Immature natural killer cell (primary cell): ENCODE measurements around the gene CIDEC. TPM values are rescaled to one million over a fixed set of nuclear protein-coding genes. Genes with fewer than 3 reads are reported as not detected.
A peak's percentile ranks its signal among the peaks of the same experiment; 100 is the strongest.
"Not testable (repeated sequence)": the region's sequence is repeated elsewhere in the genome, so short reads cannot be mapped to it uniquely, and the experiment has no call there.

Source experiments
- DNase-seq, 3 donors: peaks; one replicate each; pipeline ENCODE4 v3.0.0; 2022; ENCODE audit warnings: mixed read lengths in 1 of 3
- H3K27ac Mint-ChIP-seq, 6 donors: one replicate each; pipeline ENCODE4 v1.8.0; 2020; ENCODE audit warnings: mixed read lengths in 6 of 6, mild to moderate bottlenecking in 5 of 6, inconsistent platforms in 4 of 6, moderate library complexity in 3 of 6
- H3K27me3 Mint-ChIP-seq, 3 donors: one replicate each; pipeline ENCODE4 v1.8.0; 2020 to 2021; ENCODE audit warnings: low read depth in 3 of 3, mild to moderate bottlenecking in 3 of 3, mixed read lengths in 3 of 3, moderate library complexity in 3 of 3, inconsistent platforms in 1 of 3
- H3K36me3 Mint-ChIP-seq, 3 donors: one replicate each; pipeline ENCODE4 v1.8.0; 2020; ENCODE audit warnings: mixed read lengths in 3 of 3, inconsistent platforms in 2 of 3, mild to moderate bottlenecking in 2 of 3
- H3K4me1 Mint-ChIP-seq, 2 donors: one replicate each; pipeline ENCODE4 v1.8.0; 2020; ENCODE audit warnings: inconsistent platforms in 2 of 2, mild to moderate bottlenecking in 2 of 2, mixed read lengths in 2 of 2, moderate library complexity in 1 of 2
- H3K4me3 Mint-ChIP-seq, 5 donors: one replicate each; pipeline ENCODE4 v1.8.0; 2020; ENCODE audit warnings: mild to moderate bottlenecking in 5 of 5, mixed read lengths in 5 of 5, inconsistent platforms in 3 of 5, moderate library complexity in 3 of 5
- H3K9me3 Mint-ChIP-seq, 6 donors: one replicate each; pipeline ENCODE4 v1.8.0; 2020; ENCODE audit warnings: mild to moderate bottlenecking in 6 of 6, mixed read lengths in 6 of 6, inconsistent platforms in 4 of 6, moderate library complexity in 3 of 6
- polyA plus RNA-seq, 3 donors: library from polyadenylated mRNA; unstranded; fragments of 300-500 nt; fragmentation: Illumina TruSeq; gene quantifications; one replicate each; pipeline ENCODE4 v1.2.3, GENCODE V29; 2021

CIDEC gene
- polyA plus RNA-seq, 3 donors from 2014 or later: not detected

DNA sequence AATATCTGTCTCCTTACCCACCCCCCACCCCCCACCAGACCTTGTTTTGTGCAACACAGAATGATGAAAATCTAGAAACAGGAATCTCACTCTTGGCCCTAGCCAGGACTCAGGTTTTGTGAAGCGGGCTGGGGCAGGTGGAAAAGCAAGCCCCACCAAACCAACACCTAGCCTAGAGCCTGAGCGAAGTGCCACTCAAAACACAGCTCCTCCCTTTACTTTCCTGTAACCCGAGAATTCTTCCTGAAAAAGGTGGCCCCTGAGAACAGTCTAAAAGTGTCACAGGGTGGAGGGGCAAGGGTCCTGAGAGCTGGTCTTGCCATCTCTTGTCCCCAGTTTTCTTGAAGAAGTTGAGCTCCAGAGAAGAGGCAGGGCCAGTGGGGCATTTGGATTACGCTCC is 18.9 kb downstream of the CIDEC start:
- DNase-seq: no peak
- Mint-ChIP-seq H3K9me3 (no peaks in the 10 kb centered on the region), H3K36me3 (no peaks in the 10 kb centered on the region), H3K27ac (peak overlapping the region; percentile 89 to 99 (median 96)), H3K27me3 (peaks cover 3 to 4% (median 3%) of the 10 kb centered on the region in 3 donors), H3K4me1 (peaks cover 51 to 54% of the 10 kb centered on the region in 2 donors), H3K4me3 (peak overlapping the region; percentile 25 to 80 (median 72))

DNA sequence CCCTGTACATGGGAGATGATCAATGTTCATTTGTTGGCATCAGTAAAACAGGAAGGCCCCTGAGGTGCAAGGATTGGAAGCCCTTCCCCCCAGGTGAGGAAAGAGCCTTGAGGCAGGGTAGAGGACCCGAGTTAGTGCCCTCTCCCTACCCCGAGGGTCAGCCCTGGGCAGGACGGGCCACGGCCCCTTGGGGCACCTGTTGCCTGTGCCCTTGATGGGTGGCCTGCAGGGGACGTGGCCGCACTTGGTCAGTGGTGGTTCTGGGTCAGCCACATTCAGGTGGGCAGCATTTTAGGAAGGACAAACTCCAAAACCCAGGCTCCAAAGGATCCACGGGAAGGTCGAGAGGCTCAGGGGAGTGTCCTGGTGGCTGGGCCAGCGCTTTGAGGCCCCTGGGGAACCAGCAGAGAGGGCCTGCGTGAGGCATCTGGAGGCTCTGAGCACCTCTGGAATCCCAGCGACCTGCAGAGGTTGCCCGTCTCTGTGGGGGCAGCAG is 20.5 kb downstream of the CIDEC start:
- Mint-ChIP-seq H3K36me3 (no peaks in the 10 kb centered on the region), H3K27ac (peak overlapping the region in 5 of 6 donors; percentile 9 to 91 (median 86))

DNA sequence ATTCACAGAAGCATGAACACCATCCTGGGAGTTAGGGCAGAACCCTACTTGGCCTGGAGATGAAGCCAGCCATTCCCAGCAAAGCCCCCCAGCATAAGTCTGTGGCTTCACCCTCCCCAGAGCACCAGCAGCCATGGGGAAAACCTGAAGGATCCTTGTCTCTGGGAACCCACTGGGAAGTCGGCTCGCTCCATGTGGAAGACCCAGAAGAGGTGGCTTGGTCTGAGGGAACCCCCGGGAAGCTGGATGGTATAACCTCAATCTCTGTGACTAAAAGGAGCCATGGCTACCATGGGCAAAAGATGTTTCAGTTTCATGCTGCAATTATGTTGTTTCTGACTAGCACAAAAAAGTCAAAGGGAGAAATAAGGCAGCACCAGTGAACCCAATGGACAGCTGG is 24.5 kb downstream of the CIDEC start:
- Mint-ChIP-seq H3K9me3 (no peaks in the 10 kb centered on the region), H3K36me3 (no peaks in the 10 kb centered on the region), H3K4me3 (peak overlapping the region in 3 of 5 donors; percentile 36 to 83 (median 73)), H3K27ac (peak overlapping the region in 4 of 6 donors; percentile 59 to 77 (median 65)), H3K27me3 (peaks cover 2 to 3% (median 3%) of the 10 kb centered on the region in 3 donors), H3K4me1 (peaks cover 56 to 57% of the 10 kb centered on the region in 2 donors)
- DNase-seq: no peak

More for the DNA sequence above, 20.5 kb downstream of the CIDEC start:
- H3K9me3 Mint-ChIP-seq: no peaks in the 10 kb centered on the region
- peaks cover 3 to 4% (median 3%) of the 10 kb centered on the region in 3 donors for H3K27me3 Mint-ChIP-seq
- no peak for DNase-seq
- H3K4me1 Mint-ChIP-seq: peaks cover 63 to 67% of the 10 kb centered on the region in 2 donors
- peak overlapping the region in 1 of 5 donors; percentile 61 for H3K4me3 Mint-ChIP-seq

DNA sequence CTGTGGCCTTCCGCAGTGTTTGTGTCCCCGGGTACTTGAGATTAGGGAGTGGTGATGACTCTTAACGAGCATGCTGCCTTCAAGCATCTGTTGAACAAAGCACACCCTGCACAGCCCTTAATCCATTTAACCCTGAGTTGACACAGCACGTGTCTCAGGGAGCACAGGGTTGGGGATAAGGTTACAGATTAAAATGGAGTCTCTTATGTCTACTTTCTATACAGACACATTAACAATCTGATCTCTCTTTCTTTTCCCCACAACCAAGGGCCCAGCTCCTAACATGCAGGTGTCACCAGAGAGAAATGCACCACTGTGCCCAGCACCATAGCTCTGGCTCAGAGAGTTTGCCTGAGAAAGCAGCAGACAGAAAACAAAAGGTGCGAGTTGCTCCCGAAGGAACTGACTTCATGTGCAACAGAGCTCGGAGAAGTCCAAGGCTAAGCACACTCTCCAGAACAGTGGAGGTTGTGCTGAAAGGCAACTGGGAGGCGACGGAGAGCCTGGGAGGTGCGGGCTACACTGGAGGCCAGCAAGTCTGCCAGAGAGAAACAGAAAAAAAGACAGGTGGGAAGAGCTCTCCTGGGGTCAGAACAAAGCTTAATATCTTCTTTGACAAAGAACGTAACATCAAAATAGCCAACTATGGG is 25.6 kb downstream of the CIDEC start:
- Mint-ChIP-seq H3K4me3 (peak overlapping the region in 3 of 5 donors; percentile 26 to 46 (median 36)), H3K4me1 (peaks cover 48 to 50% of the 10 kb centered on the region in 2 donors)
- not testable (repeated sequence) for H3K27me3 Mint-ChIP-seq, H3K27ac Mint-ChIP-seq, H3K9me3 Mint-ChIP-seq, DNase-seq, H3K36me3 Mint-ChIP-seq

DNA sequence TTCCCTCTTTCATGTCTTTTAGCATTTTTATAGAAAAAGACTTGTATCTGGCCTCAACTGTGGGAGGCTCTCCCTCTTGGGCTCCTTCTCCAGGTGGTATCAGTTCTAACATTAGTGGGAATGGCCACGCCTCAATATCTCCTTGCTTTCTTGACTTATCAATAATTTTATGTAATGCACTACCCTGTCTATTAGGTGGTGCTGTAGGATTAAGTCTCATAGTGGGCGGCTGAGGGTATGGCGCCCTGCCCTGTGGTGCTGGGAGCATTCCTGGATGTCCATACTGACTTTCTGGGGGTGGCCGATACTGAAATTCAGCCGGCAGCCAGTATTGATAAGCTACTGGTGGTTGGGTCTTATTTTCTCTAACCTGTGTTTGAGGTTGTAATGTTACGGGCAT is 27.5 kb downstream of the CIDEC start:
- Mint-ChIP-seq H3K9me3 (no peaks in the 10 kb centered on the region), H3K36me3 (no peaks in the 10 kb centered on the region), H3K27me3 (peaks cover 0 to 3% (median 2%) of the 10 kb centered on the region in 3 donors), H3K4me1 (peaks cover 32 to 39% of the 10 kb centered on the region in 2 donors), H3K27ac (no peak overlapping the region), H3K4me3 (no peak overlapping the region)
- DNase-seq: no peak

DNA sequence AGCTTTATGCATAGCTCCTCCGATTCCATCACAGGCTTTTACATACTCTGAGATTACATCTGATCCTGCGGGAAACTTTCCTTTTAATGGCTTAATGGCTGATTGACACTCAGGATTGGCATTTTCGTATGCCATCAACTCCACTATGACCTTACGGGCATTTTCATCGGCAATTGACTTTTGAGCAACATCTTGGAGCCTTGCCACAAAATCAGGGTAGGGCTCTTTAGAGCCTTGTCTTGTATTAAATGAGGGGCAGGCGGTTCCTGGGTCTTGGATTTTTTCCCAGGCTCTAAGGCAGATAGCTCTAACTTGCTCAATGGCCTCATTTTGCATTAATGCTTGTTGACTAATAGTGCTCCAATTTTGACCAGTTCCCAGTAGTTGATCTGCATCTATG is 28.1 kb downstream of the CIDEC start:
- not testable (repeated sequence) for H3K27me3 Mint-ChIP-seq, H3K9me3 Mint-ChIP-seq, H3K4me3 Mint-ChIP-seq, DNase-seq, H3K36me3 Mint-ChIP-seq
- Mint-ChIP-seq H3K4me1 (peaks cover 31 to 36% of the 10 kb centered on the region in 2 donors), H3K27ac (peak overlapping the region in 1 of 6 donors; percentile 45)

DNA sequence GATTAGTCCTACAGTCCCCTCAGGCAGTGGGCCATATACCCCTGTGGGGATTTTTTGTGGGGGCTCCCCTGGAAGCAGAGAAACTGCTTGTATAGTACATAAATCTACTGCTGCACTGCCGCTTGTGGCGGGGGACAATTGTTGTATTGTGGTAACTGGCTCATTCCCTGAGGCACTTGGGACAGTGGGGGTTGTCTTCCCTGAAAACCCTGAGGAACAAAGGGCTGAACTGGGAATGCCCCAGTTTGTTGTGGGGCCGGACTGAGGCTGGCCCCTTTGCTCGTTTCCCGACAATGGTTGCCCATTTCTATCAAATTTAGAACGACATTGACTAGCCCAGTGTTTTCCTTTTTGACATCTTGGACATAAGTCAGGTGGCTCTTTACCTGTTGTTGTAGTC is 28.7 kb downstream of the CIDEC start:
- not testable (repeated sequence) for H3K27ac Mint-ChIP-seq, H3K4me3 Mint-ChIP-seq, H3K9me3 Mint-ChIP-seq, H3K36me3 Mint-ChIP-seq, DNase-seq, H3K27me3 Mint-ChIP-seq
- H3K4me1 Mint-ChIP-seq: peaks cover 25 to 30% of the 10 kb centered on the region in 2 donors

DNA sequence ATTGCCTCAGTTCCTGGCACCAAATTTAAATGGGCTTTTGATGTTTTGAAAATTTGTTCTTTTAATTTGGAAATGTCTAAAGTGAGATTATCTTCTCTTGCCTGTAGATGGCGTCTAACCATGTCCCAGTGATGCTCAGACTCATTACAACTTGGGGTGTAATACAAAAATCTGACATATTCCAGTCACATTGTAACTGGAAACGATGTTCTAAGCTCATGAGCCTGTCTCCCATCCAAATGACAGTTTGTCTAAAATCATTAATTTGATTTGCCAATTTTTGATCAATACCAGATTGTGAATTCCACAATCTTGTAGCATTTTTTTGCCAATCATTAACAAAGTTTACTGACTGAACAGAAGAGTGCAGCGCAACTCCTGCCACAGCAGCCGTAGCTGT is 31.2 kb downstream of the CIDEC start:
- H3K27me3 Mint-ChIP-seq, H3K4me3 Mint-ChIP-seq, H3K9me3 Mint-ChIP-seq, H3K36me3 Mint-ChIP-seq: not testable (repeated sequence)
- peaks cover 17 to 24% of the 10 kb centered on the region in 2 donors for H3K4me1 Mint-ChIP-seq
- peak; percentile 34 to 48 (median 43) for DNase-seq
- H3K27ac Mint-ChIP-seq: peak overlapping the region in 2 of 6 donors; percentile 44 to 53

DNA sequence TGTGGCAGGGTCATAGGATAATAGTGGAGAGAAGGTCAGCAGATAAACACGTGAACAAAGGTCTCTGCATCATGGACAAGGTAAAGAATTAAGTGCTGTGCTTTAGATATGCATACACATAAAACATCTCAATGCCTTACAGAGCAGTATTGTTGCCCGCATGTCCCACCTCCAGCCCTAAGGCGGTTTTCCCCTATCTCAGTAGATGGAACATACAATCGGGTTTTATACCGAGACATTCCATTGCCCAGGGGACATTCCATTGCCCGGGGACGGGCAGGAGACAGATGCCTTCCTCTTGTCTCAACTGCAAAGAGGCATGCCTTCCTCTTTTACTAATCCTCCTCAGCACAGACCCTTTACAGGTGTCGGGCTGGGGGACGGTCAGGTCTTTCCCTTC is 32.2 kb downstream of the CIDEC start:
- H3K4me3 Mint-ChIP-seq, H3K9me3 Mint-ChIP-seq: not testable (repeated sequence)

DNA sequence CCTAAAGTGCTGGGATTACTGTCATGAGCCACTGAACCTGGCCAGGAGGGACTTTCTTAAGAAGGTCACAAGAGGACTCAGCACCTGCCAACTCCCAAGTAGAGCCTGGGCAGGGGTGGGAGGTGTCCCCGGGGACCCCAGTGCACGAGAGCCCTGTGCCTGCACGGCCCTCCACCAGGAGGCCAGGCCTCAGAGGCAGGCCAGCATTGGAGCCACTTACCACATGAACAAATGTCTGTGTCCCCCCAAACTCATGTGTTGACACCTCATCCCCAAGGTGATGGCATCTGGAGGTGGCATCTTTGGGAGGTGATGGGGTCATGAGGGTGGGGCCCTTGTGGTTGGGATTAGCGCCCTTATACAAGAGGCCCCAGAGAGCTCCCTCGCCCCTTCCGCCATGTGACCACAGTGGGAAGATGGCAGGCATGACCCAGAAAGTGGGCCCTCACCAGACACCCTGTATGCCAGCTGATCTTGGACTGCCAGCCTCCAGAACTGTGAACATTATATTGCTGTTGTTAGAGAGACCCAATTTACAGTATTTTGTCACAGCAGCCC is 33.0 kb downstream of the CIDEC start:
- Mint-ChIP-seq H3K4me3 (no peak overlapping the region), H3K27ac (no peak overlapping the region), H3K4me1 (peaks cover 25 to 30% of the 10 kb centered on the region in 2 donors), H3K36me3 (peaks cover 0 to 6% (median 5%) of the 10 kb centered on the region in 3 donors), H3K9me3 (no peaks in the 10 kb centered on the region), H3K27me3 (peaks cover 0 to 4% (median 3%) of the 10 kb centered on the region in 3 donors)
- no peak for DNase-seq

More for the DNA sequence above, 32.2 kb downstream of the CIDEC start:
- H3K27me3 Mint-ChIP-seq, H3K36me3 Mint-ChIP-seq, DNase-seq, H3K27ac Mint-ChIP-seq: not testable (repeated sequence)
- H3K4me1 Mint-ChIP-seq: peaks cover 19 to 24% of the 10 kb centered on the region in 2 donors

DNA sequence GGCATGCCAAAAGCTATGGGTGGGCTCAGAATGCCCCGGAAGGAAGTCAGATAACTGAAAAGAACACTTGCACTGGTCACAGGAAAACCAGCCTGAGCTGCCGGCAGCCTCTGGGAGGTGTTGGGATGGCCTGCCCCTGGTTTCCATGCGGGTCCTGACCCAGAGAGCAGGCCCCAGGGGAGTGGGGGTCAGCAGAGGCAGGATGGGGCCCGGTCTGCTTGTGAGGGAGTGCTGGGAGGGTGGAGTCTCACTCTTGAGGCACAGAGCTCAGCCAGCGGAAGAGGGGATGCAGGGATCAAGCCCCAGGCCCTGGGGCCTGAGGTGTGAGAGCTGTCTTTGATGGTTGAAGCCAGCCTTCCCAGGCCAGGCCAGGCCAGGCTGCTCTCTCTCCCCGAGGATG is 33.8 kb downstream of the CIDEC start:
- peaks cover 0 to 13% (median 6%) of the 10 kb centered on the region in 3 donors for H3K36me3 Mint-ChIP-seq
- H3K27me3 Mint-ChIP-seq: peaks cover 0 to 4% (median 3%) of the 10 kb centered on the region in 3 donors
- DNase-seq: no peak
- H3K4me1 Mint-ChIP-seq: peaks cover 29 to 34% of the 10 kb centered on the region in 2 donors
- no peak overlapping the region for H3K4me3 Mint-ChIP-seq
- no peaks in the 10 kb centered on the region for H3K9me3 Mint-ChIP-seq
- H3K27ac Mint-ChIP-seq: peak overlapping the region in 1 of 6 donors; percentile 20

DNA sequence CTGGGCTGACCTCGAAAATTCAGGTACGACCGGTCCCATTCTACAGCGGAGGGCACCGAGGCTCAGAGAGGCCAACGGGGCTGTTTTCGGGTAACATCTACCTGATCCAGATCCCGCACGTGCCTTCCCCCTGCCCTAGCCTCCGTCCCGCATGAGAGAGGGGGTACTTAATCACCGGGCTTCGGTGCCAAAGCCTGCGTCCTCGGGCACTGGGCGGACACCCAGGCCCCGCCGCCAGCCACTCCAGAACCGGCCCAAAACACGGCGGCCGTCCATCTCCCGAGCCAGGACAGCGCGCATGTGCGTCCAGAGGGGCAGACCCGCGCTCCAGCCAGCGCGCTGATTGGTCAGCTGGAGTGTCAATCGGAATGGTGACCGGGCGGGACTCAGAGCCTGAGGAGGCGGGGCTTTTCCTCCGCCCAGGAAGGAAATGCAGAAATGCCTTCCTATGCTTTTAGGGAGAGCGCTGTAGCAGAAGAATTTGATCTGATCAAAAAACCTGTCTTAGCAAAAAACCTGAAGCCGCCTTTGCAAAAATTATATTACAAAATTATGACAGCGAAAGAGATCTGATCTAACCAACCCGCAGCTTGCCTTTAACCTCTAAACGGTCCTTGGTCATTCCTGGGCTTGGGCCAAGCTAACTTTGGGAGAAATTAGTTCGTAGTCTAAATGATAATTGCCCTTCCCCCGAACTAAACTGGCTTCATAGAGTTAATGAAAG is 36.2 kb downstream of the CIDEC start, which contains the start of gene RPUSD3:
Gene RPUSD3 (minus strand): TSS at position 294 of the 724 bp plus-strand sequence. CDS start 18 bp downstream, at position 276.
- Mint-ChIP-seq H3K4me3 (peak within 1 kb of the TSS; percentile 95 to 98 (median 97)), H3K36me3 (peaks cover 0 to 23% (median 9%) of the 10 kb centered on the region in 3 donors), H3K27ac (peak within 1 kb of the TSS; percentile 86 to 95 (median 94)), H3K4me1 (peaks cover 31 to 34% of the 10 kb centered on the region in 2 donors), H3K9me3 (no peaks in the 10 kb centered on the region), H3K27me3 (peaks cover 0 to 4% (median 3%) of the 10 kb centered on the region in 3 donors)
- DNase-seq: peak; percentile 95 to 97 (median 96)

DNA sequence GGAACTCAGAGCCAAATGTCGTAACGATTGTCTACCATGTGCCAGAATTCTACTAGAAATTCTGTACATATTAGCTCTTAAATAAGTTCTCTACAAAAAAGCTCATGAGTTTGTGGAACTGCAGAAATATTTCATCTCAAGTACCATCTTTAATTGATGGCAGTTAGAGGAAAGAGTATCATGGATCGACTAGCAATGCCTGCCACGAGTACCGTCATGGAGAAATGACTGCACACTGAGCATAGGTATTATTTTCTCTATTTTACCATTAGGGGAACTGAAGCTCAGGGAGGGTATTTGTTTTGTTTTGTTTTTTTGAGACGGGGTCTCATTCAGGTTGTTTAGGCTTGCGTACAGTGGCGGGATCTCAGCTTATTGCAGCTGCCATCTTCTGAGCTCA is 39.0 kb downstream of the CIDEC start:
- peak overlapping the region in 2 of 6 donors; percentile 7 to 8 for H3K27ac Mint-ChIP-seq
- H3K4me3 Mint-ChIP-seq: no peak overlapping the region
- peaks cover 29 to 30% of the 10 kb centered on the region in 2 donors for H3K4me1 Mint-ChIP-seq
- H3K9me3 Mint-ChIP-seq: no peaks in the 10 kb centered on the region
- peaks cover 0 to 29% (median 13%) of the 10 kb centered on the region in 3 donors for H3K36me3 Mint-ChIP-seq
- H3K27me3 Mint-ChIP-seq: peaks cover 0 to 4% (median 3%) of the 10 kb centered on the region in 3 donors
- DNase-seq: no peak
